Ishikawa (cell line): Measurements from ENCODE around the gene PPP2R5E.

ENCODE experiments used
- CEBPB ChIP-seq: IDR thresholded peaks from 2 replicates; pipeline ENCODE4 v1.6.1; 2012
- CREB1 ChIP-seq: IDR thresholded peaks from 2 replicates; pipeline ENCODE4 v1.6.1; 2012; ENCODE audit warnings: low read depth
- EGR1 ChIP-seq: IDR thresholded peaks from 2 replicates; pipeline ENCODE4 v1.6.1; 2012
- EP300 ChIP-seq: IDR thresholded peaks from 2 replicates; pipeline ENCODE4 v1.6.1; 2012; ENCODE audit warnings: borderline replicate concordance
- FOXM1 ChIP-seq: IDR thresholded peaks from 2 replicates; pipeline ENCODE4 v1.6.1; 2012; ENCODE audit warnings: low read depth, borderline replicate concordance
- MAX ChIP-seq: IDR thresholded peaks from 2 replicates; pipeline ENCODE4 v1.6.1; 2012
- NFIC ChIP-seq: IDR thresholded peaks from 2 replicates; pipeline ENCODE4 v1.6.1; 2012
- RAD21 ChIP-seq: IDR thresholded peaks from 2 replicates; pipeline ENCODE4 v1.6.1; 2012; ENCODE audit warnings: low read depth
- REST ChIP-seq: IDR thresholded peaks from 2 replicates; pipeline ENCODE4 v1.6.1; 2012; ENCODE audit warnings: low read depth, mild to moderate bottlenecking
- TAF1 ChIP-seq: IDR thresholded peaks from 2 replicates; pipeline ENCODE4 v1.6.1; 2012; ENCODE audit warnings: low read depth, mild to moderate bottlenecking
- TCF12 ChIP-seq: IDR thresholded peaks from 2 replicates; pipeline ENCODE4 v1.6.1; 2012; ENCODE audit warnings: low read depth
- USF1 ChIP-seq: IDR thresholded peaks from 2 replicates; pipeline ENCODE4 v1.6.1; 2012
- YY1 ChIP-seq: IDR thresholded peaks from 2 replicates; pipeline ENCODE4 v1.6.1; 2012; ENCODE audit warnings: low read depth
- ZBTB7A ChIP-seq: IDR thresholded peaks from 2 replicates; pipeline ENCODE4 v1.6.1; 2012; ENCODE audit warnings: low read depth

GRCh38 chr14:63436286-63437098 is 106.7 kb downstream of the PPP2R5E start:
- TF ChIP-seq CREB1 (no peak), EP300 (no peak), CEBPB (no peak), MAX (no peak), TAF1 (no peak), TCF12 (no peak), EGR1 (no peak), YY1 (no peak), FOXM1 (no peak), REST (no peak), RAD21 (no peak), USF1 (no peak), NFIC (no peak), ZBTB7A (no peak)
